Lower leg skin (tissue), 4 donors: ENCODE measurements around the gene PIP4P1. TPM values are rescaled to one million over a fixed set of nuclear protein-coding genes. Genes with fewer than 3 reads are reported as not detected.

Source experiments
- DNase-seq, 2 donors: peaks; one replicate each; pipeline ENCODE4 v3.0.0-alpha.2; 2019; ENCODE audit warnings: low spot score in 2 of 2
- H3K4me3 ChIP-seq: fragments of 200-600 bp; sonication (generic); 2 replicates; pipeline ENCODE4 v1.5.1; 2017; ENCODE audit warnings: mild to moderate bottlenecking, low read depth; ENCODE audit not compliant: poor library complexity, severe bottlenecking
- POLR2A ChIP-seq, 2 donors: fragments of 450-650 bp; IDR thresholded peaks; one replicate each; pipeline ENCODE4 v1.6.1; 2016 to 2017; ENCODE audit warnings: antibody characterized with exemption in 2 of 2, mild to moderate bottlenecking in 1 of 2, moderate library complexity in 1 of 2
- WGBS, 2 donors: methylation state at CpG; one replicate each; pipeline ENCODE4 v1.1.5; 2018; 5-methylcytosine and 5-hydroxymethylcytosine counted together
- intact Hi-C: fragments of 100-400 bp; cut with DNase I; formaldehyde crosslinking; loops from one replicate; pipeline ENCODE4 v1.15.0; 2023; ENCODE audit warnings: low total_unique reads
- total RNA-seq, 4 donors: library from RNA; depleted of rRNA; stranded (reverse); fragments of >200 nt; gene quantifications; one replicate each; pipeline ENCODE4 v1.1.0, GENCODE V29; 2016
- TF ChIP-seq, protein P1 (sequence below), 3 donors: fragments of 450-650 bp; IDR thresholded peaks; one replicate each; pipeline ENCODE4 v1.5.1; 2016; ENCODE audit warnings: antibody characterized with exemption in 3 of 3, mild to moderate bottlenecking in 3 of 3, moderate library complexity in 2 of 3

Gene PIP4P1
- total RNA-seq, 4 donors from 2014 or later: 26.0 to 34.6 (median 27.6) TPM

DNA sequence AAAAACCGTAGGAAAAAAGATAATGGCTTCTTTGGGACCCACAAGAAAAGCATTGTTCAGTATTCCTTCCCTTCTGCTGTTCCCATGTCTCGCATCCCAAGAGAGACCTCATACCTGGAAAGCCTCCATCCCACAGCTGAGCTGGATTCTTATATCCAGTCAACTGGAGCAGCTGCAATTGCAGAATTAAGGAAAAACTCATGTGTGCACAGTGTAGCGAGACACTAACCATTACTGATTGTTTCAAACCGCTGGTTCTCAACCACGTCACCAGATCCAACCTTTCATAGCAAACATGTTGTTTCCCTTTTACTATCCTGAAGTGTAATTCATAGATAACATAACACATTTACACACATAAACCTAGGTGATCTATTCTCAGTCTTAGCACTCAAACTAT, 38.6 kb upstream of the PIP4P1 start:
- H3K4me3 ChIP-seq: no peak overlapping the region
- no peak for TF ChIP-seq POLR2A (IDR thresholded peaks at IDR 0.05)
- TF ChIP-seq, protein P1, sequence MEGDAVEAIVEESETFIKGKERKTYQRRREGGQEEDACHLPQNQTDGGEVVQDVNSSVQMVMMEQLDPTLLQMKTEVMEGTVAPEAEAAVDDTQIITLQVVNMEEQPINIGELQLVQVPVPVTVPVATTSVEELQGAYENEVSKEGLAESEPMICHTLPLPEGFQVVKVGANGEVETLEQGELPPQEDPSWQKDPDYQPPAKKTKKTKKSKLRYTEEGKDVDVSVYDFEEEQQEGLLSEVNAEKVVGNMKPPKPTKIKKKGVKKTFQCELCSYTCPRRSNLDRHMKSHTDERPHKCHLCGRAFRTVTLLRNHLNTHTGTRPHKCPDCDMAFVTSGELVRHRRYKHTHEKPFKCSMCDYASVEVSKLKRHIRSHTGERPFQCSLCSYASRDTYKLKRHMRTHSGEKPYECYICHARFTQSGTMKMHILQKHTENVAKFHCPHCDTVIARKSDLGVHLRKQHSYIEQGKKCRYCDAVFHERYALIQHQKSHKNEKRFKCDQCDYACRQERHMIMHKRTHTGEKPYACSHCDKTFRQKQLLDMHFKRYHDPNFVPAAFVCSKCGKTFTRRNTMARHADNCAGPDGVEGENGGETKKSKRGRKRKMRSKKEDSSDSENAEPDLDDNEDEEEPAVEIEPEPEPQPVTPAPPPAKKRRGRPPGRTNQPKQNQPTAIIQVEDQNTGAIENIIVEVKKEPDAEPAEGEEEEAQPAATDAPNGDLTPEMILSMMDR (IDR thresholded peaks at IDR 0.05): no peak
- 87 to 90% methylated on average over 5 of the region's 5 CpGs for WGBS, 2 donors
- intact Hi-C loops: no loop called here
- DNase-seq: no peak

DNA sequence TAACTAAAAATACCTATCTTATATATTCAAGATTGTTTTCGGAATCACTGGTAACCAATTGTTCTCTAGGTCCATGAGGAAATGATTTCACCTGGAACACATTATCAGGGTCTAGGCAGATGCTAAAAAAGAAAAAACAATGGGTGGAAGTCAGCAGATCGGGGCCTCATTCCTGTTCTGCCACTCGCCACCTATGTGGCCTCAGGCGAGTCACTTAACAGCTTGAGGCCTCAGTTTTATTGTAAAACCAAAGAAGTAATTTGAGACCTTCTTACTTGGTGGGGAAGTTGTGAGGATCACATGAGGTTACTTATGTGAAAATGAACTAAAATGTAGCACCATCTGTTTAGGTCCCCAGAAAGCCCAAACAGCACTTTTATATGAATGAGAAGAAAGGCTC, 37.9 kb upstream of the PIP4P1 start:
- no peak overlapping the region for H3K4me3 ChIP-seq
- WGBS, 2 donors: 48 to 67% methylated on average over 4 of the region's 4 CpGs
- intact Hi-C loops: no loop called here
- TF ChIP-seq, protein P1 (IDR thresholded peaks at IDR 0.05): no peak
- no peak for TF ChIP-seq POLR2A (IDR thresholded peaks at IDR 0.05)
- DNase-seq: no peak

DNA sequence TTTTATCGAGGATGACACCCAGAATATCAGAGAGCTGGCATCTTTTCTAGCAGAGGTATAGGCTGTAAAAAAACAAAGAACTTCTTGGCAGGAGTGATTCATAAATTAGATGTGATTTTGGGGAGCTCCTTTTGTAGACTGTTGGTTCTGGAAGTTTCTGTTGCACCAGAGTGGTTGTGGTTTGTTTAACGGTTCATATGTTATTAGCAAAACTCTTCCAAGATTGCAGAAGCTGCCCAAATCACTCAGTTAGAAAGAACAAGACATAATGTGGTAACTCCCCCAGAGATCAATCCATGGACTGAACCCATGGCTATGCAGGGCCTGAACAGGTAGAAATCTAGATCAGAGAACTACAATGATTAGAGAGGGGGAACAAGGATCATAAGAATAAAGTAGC, 37.4 kb upstream of the PIP4P1 start:
- DNase-seq: no peak
- no peak for TF ChIP-seq POLR2A (IDR thresholded peaks at IDR 0.05)
- TF ChIP-seq, protein P1 (IDR thresholded peaks at IDR 0.05): no peak
- intact Hi-C loops: no loop called here
- H3K4me3 ChIP-seq: no peak overlapping the region
- WGBS, 2 donors: 55 to 57% methylated on average over 2 of the region's 2 CpGs

DNA sequence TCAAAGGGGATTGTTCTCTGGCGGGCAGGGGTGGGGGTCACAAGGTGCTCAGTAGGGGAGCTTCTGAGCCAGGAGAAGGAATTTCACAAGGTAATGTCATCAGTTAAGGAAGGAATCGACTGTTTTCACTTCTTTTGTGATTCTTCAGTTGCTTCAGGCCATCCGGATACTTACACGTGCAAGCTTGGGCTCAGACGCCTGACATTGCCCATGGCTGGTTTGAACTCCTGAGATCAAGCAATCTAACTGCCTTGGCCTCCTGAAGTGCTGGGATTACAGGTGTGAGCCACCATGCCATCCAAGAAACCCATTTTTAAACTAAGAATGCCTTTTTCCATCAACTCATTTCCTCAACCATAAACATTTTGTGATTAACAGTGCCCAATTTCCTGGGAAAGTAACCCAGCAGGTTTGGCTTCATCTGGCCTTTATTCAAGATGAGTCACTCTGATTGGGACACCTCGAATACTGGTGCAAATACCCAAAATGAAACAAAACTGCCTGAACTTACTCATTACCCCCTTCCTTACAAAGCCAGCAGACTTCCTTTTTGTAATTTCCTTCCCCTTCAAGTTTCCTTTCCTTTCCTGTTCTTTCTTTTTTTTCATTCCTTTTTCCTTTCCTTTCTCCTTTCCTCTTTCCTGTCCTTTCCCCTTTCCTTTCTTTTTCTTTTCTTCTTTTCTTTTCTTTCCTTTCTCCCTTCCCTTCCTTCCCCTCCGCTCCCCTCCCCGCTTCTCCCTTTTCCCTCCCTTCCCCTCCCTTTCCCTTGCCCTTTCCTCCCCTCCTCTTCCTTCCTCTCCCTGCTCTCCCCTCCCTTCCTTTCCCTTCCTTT, 33.9 kb upstream of the PIP4P1 start:
- intact Hi-C loops: no loop called here
- no peak for DNase-seq
- 60 to 66% methylated on average over 8 of the region's 8 CpGs for WGBS, 2 donors
- no peak overlapping the region for H3K4me3 ChIP-seq
- TF ChIP-seq, protein P1 (IDR thresholded peaks at IDR 0.05): no peak
- TF ChIP-seq POLR2A (IDR thresholded peaks at IDR 0.05): no peak

DNA sequence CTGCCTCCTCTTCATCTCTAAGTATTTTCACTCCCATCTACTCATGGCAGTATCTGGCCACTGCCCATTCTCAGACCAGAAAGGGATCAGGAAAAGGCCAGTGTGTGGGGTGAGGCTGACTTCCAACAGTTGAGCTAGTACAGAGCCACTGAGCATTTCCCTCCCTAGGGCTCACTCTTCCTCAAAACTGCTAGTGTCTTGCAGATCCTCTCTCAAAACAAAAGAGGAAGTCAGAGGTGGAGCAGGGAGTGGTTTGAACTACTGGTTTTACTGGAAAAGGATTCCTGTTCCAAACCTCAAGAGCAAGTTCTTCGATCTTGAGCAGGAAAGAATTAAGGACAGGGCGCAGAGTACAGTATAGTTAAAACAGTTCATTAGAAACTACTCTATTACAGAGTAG, 32.4 kb upstream of the PIP4P1 start:
- no peak overlapping the region for H3K4me3 ChIP-seq
- peak in 1 of 2 donors; percentile 41 for DNase-seq
- 19 to 60% methylated on average over 2 of the region's 2 CpGs for WGBS, 2 donors
- TF ChIP-seq, protein P1 (IDR thresholded peaks at IDR 0.05): no peak
- no peak for TF ChIP-seq POLR2A (IDR thresholded peaks at IDR 0.05)
- intact Hi-C loops: no loop called here
